Endodermal cell (in vitro differentiated cells): ENCODE data around the gene ALG11. TPM values are rescaled to one million over a fixed set of nuclear protein-coding genes. Genes with fewer than 3 reads are reported as not detected.

Experiments used
- DNase-seq: peaks from one replicate; pipeline ENCODE4 v3.0.0-alpha.2; 2017
- H3K27ac ChIP-seq: 2 replicates; pipeline ENCODE4 v1.5.1; 2013; ENCODE audit warnings: mild to moderate bottlenecking, low read depth, low read length, moderate library complexity
- H3K27me3 ChIP-seq: 2 replicates; pipeline ENCODE4 v1.6.1; 2013; ENCODE audit warnings: mild to moderate bottlenecking, low read length, moderate library complexity; ENCODE audit not compliant: insufficient read depth, control insufficient read depth, poor library complexity, severe bottlenecking
- H3K36me3 ChIP-seq: 2 replicates; pipeline ENCODE4 v1.7.0; 2013; ENCODE audit warnings: mild to moderate bottlenecking, low read length, moderate library complexity; ENCODE audit not compliant: control insufficient read depth, insufficient read depth
- H3K4me1 ChIP-seq: one replicate; pipeline ENCODE4 v1.7.0; 2013; ENCODE audit warnings: low read length; ENCODE audit not compliant: control insufficient read depth, insufficient read depth
- H3K4me3 ChIP-seq: 2 replicates; pipeline ENCODE4 v1.5.1; 2013; ENCODE audit warnings: mild to moderate bottlenecking, low read length, moderate library complexity
- H3K9ac ChIP-seq: 2 replicates; pipeline ENCODE4 v1.6.1; 2013; ENCODE audit warnings: mild to moderate bottlenecking, low read length, moderate library complexity; ENCODE audit not compliant: poor library complexity, severe bottlenecking; ENCODE audit errors: extremely low read depth
- H3K9me3 ChIP-seq: 2 replicates; pipeline ENCODE4 v1.6.1; 2013; ENCODE audit warnings: mild to moderate bottlenecking, low read length, moderate library complexity; ENCODE audit not compliant: control insufficient read depth
- H3K27ac Mint-ChIP-seq: 2 replicates; pipeline ENCODE4 v1.8.0; 2020; ENCODE audit warnings: mixed read lengths
- H3K27me3 Mint-ChIP-seq: 2 replicates; pipeline ENCODE4 v1.8.0; 2021; ENCODE audit warnings: mild to moderate bottlenecking, mixed read lengths; ENCODE audit not compliant: insufficient read depth
- H3K36me3 Mint-ChIP-seq: 2 replicates; pipeline ENCODE4 v1.8.0; 2020; ENCODE audit warnings: low read depth, mixed read lengths
- H3K4me1 Mint-ChIP-seq: 2 replicates; pipeline ENCODE4 v1.8.0; 2020; ENCODE audit warnings: mixed read lengths
- H3K4me3 Mint-ChIP-seq: 2 replicates; pipeline ENCODE4 v1.8.0; 2020; ENCODE audit warnings: mild to moderate bottlenecking, moderate library complexity, mixed read lengths
- H3K9me3 Mint-ChIP-seq: 2 replicates; pipeline ENCODE4 v1.8.0; 2020; ENCODE audit warnings: mild to moderate bottlenecking, mixed read lengths
- CTCF ChIP-seq: fragments of 200-600 bp; sonication (generic); conservative IDR thresholded peaks from 2 replicates; pipeline ENCODE4 v1.5.0; 2021; ENCODE audit warnings: antibody characterized with exemption, mild to moderate bottlenecking
- WGBS, 2 experiments: methylation state at CpG; one replicate each; pipeline versions ENCODE4 v1.1.5 to v1.1.7; 2013; ENCODE audit warnings: missing lambda C conversion rate in 2 of 2, mixed read lengths in 1 of 2; ENCODE audit not compliant: insufficient coverage in 1 of 2, insufficient read length in 1 of 2; 5-methylcytosine and 5-hydroxymethylcytosine counted together
- total RNA-seq, 2 donors: library from RNA; stranded (reverse); fragmentation: NEBNext Ultra II Directional in 1 of 2; extraction: Animal tissue kit (Norgen Biotek cat#: 25700) in 1 of 2; gene quantifications; 2 replicates in 1 of 2; 3 replicates in 1 of 2; pipeline ENCODE4 v1.2.1, GENCODE V29; 2021

Gene ALG11
- total RNA-seq, 2 donors from 2014 or later = 41.5 to 53.1 TPM

- H3K4me3 Mint-ChIP-seq = no peak overlapping the region
- Histone ChIP-seq H3K9me3 (no peaks in the 10 kb centered on the region), H3K36me3 (no peaks in the 10 kb centered on the region), H3K4me1 (no peaks in the 10 kb centered on the region), H3K9ac (no peak overlapping the region), H3K4me3 (no peak overlapping the region), H3K27me3 (no peaks in the 10 kb centered on the region), H3K27ac (no peak overlapping the region)
- no peak for DNase-seq
- TF ChIP-seq CTCF = no peak
- WGBS, 2 experiments = 93% methylated on average over 6 of the region's 6 CpGs
- no peaks in the 10 kb centered on the region for H3K9me3 Mint-ChIP-seq
- H3K27me3 Mint-ChIP-seq = no peaks in the 10 kb centered on the region
- H3K36me3 Mint-ChIP-seq = peaks cover 4% of the 10 kb centered on the region
- no peak overlapping the region for H3K27ac Mint-ChIP-seq
- peaks cover 12% of the 10 kb centered on the region for H3K4me1 Mint-ChIP-seq
Observed at GRCh38 chr13:51974482-51974881, 37.7 kb upstream of the ALG11 start.

GRCh38 chr13:51976423-51976822 is 35.8 kb upstream of the ALG11 start:
- WGBS, 2 experiments = 45% methylated on average over 1 of the region's 1 CpG; no CpG with 5 or more reads in 1 of the 2 experiments
- Mint-ChIP-seq H3K4me3 (no peak overlapping the region), H3K27ac (no peak overlapping the region), H3K36me3 (peaks cover 4% of the 10 kb centered on the region), H3K9me3 (no peaks in the 10 kb centered on the region), H3K27me3 (no peaks in the 10 kb centered on the region), H3K4me1 (peaks cover 8% of the 10 kb centered on the region)
- no peak for DNase-seq
- H3K36me3 ChIP-seq = no peaks in the 10 kb centered on the region
- no peaks in the 10 kb centered on the region for H3K27me3 ChIP-seq
- H3K27ac ChIP-seq = no peak overlapping the region
- TF ChIP-seq CTCF = no peak
- peaks cover 4% of the 10 kb centered on the region for H3K4me1 ChIP-seq
- H3K4me3 ChIP-seq = no peak overlapping the region
- H3K9ac ChIP-seq = no peak overlapping the region
- no peaks in the 10 kb centered on the region for H3K9me3 ChIP-seq

GRCh38 chr13:51976890-51977289 is 35.3 kb upstream of the ALG11 start:
- peaks cover 5% of the 10 kb centered on the region for H3K4me1 ChIP-seq
- no peaks in the 10 kb centered on the region for H3K27me3 ChIP-seq
- no peaks in the 10 kb centered on the region for H3K9me3 Mint-ChIP-seq
- no peaks in the 10 kb centered on the region for H3K9me3 ChIP-seq
- H3K27ac Mint-ChIP-seq = no peak overlapping the region
- no peak for DNase-seq
- WGBS, 2 experiments = 97 to 100% methylated on average over 2 to 5 of the region's 5 CpGs
- H3K27me3 Mint-ChIP-seq = no peaks in the 10 kb centered on the region
- H3K4me3 ChIP-seq = no peak overlapping the region
- no peak for TF ChIP-seq CTCF
- peaks cover 8% of the 10 kb centered on the region for H3K4me1 Mint-ChIP-seq
- H3K36me3 Mint-ChIP-seq = peaks cover 4% of the 10 kb centered on the region
- no peaks in the 10 kb centered on the region for H3K36me3 ChIP-seq
- no peak overlapping the region for H3K9ac ChIP-seq
- H3K27ac ChIP-seq = no peak overlapping the region
- no peak overlapping the region for H3K4me3 Mint-ChIP-seq
